GM19455 (cell line): ENCODE measurements around the gene LDB2.

Source experiments
- ATAC-seq: cut with Tn5 transposase; IDR thresholded peaks from one replicate; pipeline ENCODE4 v1.9.1; 2021; ENCODE audit not compliant: unreplicated experiment

Gene LDB2

DNA sequence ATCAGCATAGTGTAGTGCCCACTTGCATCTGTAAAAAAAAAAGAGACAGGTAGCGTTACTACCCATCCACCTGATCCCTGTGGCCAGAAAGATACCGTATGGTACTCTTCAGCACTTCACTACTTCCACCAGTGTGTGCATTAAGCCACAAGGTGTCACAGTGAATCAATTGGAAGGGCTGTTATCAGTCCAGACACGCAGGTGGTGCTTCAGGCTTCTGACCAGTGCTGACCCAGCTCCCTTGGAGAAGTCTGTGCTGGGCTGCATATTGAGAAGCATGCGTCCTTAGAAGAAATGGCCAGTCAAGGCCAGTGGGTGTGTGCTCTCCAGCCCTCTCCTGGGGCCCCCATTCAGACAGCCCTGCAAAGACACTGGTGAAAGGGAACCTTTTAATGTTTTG lies 10.6 kb downstream of the LDB2 start:
- ATAC-seq, result no peak

DNA sequence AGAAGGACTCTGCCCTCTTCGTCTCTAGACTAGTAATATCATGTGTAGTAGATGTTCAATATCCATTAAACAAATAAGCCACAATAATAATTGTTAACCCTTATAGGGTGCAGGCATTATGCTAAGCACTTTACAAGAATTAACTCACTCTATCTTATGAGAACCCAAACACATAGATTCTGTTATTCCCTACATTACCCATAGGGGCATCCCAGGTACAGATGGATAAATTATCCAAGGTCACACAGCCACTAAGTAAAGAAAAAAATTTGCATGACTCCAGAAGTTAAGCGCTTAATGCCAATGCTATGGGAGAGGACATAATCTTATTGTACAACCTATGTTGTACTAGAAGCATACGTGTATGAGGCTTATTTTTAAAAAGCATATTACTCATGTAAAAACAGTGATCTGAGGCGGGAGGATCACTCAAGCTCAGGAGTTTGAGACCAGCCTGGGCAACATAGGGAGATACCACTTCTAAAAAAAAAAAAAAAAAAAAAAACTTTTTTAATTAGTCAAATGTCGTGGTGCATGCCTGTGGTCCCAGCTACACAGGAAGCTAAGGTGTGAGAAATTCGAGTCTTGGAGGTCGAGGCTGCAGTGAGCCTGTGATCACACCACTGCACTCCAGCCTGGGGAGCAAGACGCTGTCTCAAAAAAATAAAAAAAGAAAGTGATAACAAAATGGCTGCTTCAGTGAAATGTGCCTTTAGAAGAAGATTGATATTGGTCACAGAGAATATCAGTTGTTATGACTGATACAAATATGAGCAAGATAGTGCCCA lies 13.6 kb downstream of the LDB2 start:
- no peak for ATAC-seq

DNA sequence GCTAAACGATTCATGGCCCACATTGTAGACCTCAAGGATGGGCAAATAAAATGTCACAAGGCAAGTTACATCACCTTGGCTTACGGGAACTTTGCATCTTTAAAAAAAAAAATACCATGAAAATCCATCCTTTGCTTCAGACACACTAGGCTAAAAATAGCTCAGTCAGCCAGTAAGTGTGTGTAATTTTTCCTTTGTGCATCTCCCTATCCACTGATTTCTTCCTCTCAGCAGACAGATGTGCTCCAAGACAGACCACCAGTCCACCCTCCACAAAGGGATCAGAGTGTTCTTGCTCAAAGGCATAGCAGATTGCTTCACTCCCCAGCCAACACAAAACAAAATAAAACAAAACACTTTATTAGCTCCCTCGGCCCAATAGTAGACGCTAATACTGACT lies 14.6 kb downstream of the LDB2 start:
- ATAC-seq, result no peak

DNA sequence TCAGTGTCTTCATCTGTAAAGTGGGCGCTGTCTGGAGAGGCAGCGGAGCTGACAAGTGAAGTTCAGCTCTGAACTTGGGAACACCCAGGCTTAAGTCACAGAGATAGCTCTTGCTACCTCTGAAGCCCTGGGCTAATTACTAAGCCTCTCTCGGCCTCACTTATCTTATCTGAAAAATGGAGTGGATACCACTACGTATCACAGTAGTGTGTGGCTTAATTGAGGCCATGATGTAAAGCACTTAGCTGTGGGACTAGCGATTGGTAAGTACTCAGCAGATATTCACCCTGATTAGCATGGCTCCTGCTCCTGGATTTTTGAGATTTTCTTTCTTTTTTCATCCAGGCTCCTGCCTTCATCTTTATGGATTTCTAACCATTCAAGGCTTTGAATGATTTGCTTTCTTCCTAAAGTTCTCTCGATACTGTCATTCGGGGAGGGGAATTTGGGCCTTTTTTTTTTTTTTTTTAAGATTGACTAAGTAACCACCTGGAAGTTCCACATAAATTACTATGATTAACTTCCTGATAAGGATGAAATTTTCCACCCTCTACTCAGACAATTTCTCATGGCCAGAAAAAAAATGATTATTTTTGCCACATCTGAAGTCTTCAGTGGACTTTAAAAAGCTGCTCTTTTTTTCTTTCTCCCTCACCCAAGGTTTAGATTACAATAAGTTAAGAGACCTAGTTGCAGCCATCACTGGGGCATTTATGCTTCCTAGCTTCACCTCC lies 17.1 kb downstream of the LDB2 start:
- no peak for ATAC-seq

DNA sequence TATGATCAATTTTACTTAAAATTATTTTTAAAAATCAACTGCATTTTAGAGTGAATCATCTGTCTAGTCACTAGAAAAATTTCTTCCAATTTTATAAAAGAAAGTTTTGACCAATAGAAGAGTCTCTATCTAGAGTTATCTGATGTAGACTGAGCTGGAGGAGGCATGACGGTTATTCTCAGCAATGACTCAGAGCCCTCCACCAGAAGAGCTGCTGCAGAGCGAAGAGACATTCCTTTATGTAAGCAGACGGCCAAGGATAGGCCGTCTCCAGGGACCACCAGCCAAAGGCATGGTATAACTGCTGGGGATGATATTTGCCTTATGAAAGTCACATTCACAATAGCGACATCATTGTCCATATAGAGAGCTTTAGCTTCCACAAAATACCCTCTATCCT lies 23.0 kb downstream of the LDB2 start:
- ATAC-seq, result no peak

DNA sequence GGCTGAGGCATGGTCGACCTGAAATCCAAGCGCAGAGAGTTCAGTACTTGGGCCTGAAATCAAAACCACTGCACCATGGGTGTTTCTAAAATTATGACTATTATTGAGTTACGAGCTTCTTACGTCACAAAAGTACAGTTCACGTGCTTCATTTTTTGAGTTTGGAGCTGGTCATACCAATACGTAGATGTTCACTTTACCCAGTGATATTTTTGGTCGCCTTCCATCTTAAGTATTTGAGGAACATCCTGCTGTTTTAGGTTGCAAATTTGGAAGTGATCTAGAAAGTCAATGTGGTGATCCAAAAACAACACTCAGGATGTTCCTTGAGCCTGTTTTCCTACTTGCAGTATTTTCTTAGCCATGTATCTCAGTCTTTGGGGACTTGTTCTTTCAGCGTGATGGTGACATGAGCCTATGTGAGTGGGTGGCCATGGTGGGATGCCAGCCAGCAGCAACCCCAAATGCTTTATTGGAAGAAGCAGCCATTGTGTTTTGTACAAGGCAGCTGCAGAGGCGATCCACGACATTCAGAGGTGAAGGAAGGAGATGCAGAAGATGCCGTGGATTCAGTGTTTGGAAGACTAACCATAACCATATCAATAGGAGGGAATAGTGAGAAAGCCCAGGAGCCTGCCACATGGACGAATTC lies 28.7 kb downstream of the LDB2 start:
- no peak for ATAC-seq

DNA sequence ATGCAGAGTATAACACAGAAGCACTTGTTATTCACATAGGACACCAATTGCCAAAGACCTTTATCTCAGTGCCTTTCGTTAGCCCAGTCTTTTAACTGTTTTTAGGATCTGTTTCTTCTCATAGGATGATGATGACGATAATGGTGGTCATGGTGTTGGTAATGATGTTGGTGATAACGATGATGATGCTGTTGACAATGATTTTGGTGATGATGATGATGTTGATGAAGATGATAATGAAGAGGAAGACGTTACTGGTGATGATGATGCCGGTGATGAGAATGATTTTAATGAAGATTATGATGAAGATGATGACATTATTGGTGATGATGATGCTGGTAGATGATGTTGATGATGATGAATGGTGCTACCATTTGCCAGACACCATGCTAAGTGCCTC lies 29.8 kb downstream of the LDB2 start:
- ATAC-seq, result no peak

DNA sequence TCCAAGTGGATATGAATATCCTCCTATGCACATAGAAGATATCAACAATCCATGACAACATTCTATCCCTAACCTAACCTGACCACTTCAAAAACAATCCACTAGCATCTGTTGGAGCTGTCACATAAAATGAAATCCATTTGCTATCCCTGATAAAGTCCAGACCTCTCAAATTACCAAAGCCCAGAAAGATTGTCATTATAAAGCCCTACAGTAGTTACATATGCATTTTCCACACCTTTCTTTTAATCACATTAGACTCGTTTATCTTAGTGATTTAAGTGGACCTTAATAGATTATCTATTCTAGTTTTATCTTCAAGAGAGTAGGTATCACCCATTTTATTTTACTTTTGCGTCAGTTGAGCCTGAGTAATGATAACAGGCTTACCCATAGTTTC lies 30.6 kb downstream of the LDB2 start:
- no peak for ATAC-seq

DNA sequence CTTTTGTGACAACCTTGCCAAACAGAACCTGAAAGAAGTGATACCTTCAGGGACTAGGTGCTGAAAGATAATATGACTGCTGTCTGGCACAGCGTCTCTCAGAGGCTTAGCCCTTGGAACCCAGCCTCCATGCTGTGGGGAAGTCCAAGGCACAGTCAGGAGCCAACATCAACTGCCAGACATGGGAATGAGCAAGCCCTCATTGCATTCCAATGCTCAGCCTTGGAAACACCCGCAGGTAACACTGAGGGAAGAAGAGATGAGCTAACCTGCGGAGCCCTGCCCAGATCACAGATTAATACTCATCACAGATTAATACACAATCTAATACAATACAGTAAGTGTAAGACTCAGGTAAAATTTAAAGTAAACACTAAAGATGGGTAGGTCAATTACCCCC lies 31.5 kb downstream of the LDB2 start:
- no peak for ATAC-seq

DNA sequence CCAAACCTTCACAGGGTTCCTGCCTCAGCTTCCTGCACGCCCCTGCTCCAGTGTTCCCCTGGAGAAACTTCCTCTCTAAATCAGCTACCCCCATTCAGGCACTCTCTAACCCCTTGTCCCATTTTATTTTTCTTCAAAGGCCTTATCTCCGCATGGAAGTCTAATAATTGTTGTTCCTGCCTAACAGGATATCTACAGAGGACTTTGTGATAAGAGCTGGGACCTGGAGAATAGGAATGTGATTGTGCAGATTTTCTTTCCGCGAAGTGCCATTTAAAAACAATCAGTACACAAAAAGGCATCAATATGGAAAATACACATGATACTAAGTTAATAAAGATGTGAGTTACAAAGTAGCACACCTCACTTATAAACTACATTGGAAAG lies 32.6 kb downstream of the LDB2 start:
- no peak for ATAC-seq

DNA sequence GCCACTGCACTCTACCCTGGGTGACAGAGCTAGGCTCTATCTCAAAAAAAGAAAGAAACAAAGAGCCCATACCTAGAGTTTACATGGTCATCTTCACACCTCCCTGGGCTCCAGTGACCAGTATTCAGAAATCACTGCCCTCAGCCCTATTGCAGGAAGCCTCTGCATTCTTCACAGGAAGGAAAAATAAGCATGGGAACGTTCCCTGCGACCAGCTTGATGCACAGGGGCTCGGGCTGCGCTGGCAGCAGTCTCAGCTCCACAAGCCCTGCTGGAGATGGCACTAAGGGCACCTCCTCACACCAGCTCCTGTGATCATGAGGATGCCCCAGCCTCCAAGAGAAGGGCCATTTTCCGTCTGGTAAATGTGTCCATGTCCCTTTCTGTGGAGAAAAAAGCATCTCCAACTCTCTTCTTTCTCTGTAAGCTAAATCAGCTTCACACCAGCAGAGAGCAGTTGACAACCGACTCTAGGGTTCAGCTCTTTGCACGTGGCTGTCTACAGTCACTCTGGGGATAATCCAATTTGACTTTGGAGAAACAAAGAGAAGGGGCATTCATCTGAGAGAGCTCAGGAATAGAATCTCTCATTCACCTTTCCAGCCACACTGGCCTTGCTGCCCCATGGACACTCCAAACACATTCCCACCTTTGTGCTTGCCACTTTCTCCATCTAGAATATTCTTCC lies 33.1 kb downstream of the LDB2 start:
- ATAC-seq, result no peak

DNA sequence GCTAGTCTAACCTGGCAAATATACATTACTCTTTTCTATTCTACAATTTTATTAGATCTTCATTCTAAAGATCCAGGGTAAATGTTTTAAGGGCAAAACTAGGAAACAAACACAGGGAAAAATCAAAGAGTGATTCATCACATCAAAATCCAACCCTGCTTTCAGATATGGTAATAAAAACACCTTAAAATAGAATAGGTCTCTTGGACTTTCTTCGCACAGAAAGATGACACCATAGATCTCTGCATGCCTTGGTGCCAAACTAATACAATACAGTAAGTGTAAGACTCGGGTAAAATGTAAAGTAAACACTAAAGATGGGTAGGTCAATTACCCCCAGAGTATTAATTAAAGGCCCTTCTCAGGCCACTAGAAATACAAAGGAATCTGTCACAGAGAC lies 34.2 kb downstream of the LDB2 start:
- no peak for ATAC-seq

DNA sequence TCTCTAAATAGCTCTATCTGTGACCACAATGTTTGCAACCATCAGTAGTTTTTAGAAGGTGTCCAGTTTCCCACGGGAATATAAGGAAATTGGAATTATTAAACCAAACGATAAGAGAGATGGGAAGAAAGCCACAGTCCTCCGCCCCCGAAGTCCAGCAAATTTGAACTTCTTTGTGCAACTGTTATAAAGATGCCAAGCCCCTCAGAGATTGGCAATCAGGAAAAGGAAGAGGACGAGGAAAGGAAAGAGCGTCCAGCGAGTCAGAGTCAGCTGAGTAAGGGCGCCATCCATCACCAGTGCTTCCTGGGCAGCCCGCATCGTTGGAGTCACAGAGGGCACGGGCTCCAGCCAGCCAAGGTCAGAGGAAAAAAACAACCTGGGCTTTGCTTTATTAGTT lies 35.7 kb downstream of the LDB2 start:
- no peak for ATAC-seq

DNA sequence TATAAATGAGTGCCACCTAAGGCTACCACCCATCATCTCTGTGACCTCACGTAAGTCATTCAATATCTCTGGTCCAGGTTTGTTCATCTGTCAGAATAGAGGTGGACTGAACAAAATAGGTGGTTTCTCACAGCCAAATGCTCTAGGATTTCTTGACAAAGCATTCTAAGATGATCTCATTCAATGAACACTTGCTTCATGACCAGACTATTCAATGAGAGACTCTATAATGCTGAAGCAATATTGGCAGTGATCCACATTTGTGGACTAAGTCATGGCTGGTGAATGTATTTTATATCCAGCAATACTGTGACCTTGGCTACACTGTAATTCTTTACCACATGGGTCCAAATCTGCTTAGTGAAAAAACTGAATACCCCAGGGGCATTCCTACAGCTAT lies 37.9 kb downstream of the LDB2 start:
- ATAC-seq, result no peak

DNA sequence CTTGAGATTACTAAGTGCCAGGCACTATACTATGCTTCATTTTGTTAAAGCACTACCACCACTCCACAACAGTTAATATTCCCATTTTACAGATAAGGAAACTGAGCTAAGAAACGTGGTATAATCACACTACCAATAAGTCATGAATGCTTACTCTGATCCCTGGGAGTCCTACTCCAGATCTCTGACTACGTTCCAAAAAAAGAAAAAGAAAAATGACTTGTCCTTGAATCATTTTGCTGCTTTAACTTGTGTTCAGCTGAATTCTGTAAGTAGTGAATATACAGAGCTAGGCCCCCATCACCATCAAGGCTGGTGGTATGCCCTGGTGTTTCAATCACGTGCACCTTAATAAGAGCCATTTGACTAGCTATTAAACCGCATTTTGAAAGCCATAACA lies 39.4 kb downstream of the LDB2 start:
- no peak for ATAC-seq

DNA sequence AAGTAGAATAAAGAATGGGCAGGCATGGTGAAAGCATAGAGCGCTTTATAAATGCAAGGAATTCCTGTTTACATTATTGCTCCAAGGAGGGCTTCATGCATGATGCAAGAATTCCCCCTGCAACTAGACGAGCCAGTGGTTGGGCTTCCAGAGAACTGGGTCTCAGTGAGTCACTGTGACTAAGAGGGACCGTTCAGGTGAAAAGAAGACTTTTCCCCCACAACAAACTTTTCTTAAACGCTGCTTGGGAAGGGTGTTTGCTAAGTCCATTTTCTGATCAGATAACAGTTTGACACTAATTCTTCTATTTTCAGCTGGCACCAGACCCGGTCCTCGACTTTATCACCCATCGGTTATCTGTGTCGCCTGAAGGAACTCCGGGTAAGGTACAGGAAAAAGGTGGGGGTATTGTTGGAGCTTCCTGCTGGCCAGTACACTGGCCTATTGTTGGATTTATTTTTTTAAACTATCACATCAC lies 40.1 kb downstream of the LDB2 start:
- no peak for ATAC-seq

DNA sequence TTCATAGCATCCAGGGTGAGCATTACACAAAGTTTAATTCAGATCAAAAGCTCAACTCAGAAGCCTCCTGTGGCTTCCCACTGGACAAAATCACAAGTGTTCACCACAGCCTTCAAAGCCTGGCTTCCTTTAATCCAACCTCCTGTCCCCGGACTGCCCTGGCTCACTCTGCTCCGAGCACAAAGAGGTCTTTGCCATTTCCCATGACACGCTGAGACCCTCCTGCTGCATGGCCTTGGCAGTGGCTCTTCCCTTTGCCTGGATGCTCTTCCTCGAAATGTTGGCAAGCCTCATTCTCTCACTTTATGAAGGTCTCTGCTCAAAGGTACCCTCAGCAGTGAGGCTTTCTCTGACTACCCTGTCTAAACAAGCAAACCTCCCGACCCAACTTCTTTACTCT lies 41.0 kb downstream of the LDB2 start:
- ATAC-seq, result no peak

DNA sequence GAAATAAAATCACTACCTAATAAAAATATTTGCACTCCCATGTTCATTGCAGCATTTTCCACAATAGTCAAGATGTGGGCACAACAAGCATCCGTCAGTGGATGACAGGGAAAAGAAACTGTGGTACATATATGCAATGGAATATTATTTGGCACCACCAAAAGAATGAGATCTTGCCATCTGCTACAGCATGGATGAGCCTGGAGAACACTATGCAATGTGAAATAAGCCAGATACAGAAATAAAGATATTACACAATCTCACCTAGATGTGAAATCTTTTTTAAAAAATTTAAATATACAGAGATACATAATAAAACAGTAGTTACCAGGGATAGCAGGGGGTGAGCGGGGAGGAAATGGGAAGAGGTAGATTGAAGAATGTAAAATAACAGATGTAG lies 44.8 kb downstream of the LDB2 start:
- ATAC-seq, result no peak

DNA sequence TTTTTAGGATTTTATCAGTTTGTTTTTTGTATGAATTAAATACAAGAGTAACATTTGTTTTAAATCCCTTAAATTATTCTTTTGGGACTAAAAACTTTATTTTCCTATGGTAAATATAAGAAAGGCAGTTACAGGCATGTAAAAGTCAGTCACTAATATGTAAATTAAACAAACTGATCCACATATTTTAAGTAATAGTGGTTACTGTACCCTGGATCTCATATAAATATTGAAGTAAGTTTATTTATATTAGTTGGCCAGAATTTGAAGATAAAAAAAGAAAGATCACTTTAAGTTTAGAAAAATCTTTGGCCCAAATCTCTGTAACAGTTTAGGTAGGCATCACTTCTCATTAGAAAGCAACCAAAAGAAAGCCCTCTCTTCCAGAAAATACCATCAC lies 45.8 kb downstream of the LDB2 start:
- ATAC-seq, result no peak

DNA sequence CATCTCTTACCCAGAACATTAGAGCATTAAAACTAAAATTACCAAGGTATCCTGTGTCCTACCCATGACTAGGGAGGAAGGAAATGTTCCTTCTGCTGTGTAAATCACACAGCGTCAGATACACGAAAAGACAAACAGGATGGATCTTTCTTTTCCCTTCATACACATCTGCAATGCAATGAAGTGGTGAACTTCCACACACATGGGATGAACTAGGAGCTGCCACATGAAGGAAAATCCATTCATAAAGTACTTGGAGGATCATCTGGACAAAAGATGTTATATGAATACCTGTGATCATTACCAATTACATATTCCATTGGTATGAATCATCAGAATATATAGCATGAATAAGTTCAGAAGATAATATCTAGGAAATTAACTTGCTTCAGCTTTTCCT lies 46.2 kb downstream of the LDB2 start:
- ATAC-seq, result no peak

DNA sequence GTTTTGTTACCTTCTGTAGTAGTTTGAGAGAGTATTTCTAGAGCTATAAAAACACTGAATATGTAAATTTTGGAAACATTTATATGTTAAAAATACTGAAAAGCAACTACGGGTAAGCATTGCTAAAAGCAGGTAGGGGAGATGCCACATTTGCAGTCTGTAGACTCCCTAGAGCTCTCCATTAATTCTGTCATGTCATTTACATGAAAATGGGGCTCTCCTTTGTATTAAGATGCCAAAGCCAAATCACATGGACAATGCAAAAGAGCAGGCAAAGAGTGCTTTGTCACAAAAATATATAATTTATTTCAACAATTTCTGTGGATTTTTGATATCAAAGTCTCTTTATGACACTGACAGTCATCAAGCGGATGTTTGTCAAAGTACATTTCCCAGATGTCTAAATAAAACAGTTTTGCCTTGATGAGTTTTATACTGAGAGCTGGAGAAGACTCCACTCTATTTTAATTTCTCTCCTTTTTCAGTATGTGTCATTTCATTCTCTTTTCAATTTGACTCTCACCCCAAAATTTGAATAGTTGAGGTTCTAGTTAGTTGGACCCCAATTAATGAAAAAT lies 51.8 kb downstream of the LDB2 start:
- no peak for ATAC-seq
